Measurements from ENCODE around the gene TMEM117.

The TMEM117 gene

GRCh38 chr12:44126806-44127205 is 290.9 kb downstream of the TMEM117 start:
- Histone ChIP-seq H3K36me3 (replicated peaks in 1 of 2; ENCODE audit: control insufficient read depth in 2 of 2, insufficient read depth in 2 of 2, low read length in 2 of 2) (no peaks in the 10 kb centered on the region), H3K27ac (replicated peaks; ENCODE audit: low read length) (no peak overlapping the region), H4K91ac (ENCODE audit: low read depth, low read length, poor library complexity) (no peak overlapping the region), H2BK15ac (ENCODE audit: low read length) (no peak overlapping the region), H3K14ac (ENCODE audit: low read length) (no peak overlapping the region), H2AK5ac (ENCODE audit: low read depth, low read length) (no peak overlapping the region), H3K27me3 (ENCODE audit: control insufficient read depth in 3 of 3, insufficient read depth in 3 of 3, low read depth in 1 of 3, low read length in 3 of 3) (no peaks in the 10 kb centered on the region), H3K23ac (ENCODE audit: low read depth, low read length, poor library complexity) (no peak overlapping the region), H3K4ac (ENCODE audit: low read length) (no peak overlapping the region), H2BK120ac (ENCODE audit: low read depth, low read length) (no peak overlapping the region), H3K4me2 (ENCODE audit: insufficient read depth, low read length, poor library complexity, severe bottlenecking) (no peak overlapping the region), H2BK5ac (ENCODE audit: low read length) (no peak overlapping the region), H3K79me1 (ENCODE audit: low read depth, low read length) (no peaks in the 10 kb centered on the region), H3K18ac (ENCODE audit: low read length) (no peak overlapping the region), H3K9ac (ENCODE audit: low read depth, low read length, poor library complexity) (no peak overlapping the region), H2BK12ac (ENCODE audit: low read length) (no peak overlapping the region), H3K4me1 (ENCODE audit: control insufficient read depth in 2 of 2, insufficient read depth in 1 of 2, low read depth in 1 of 2, low read length in 2 of 2) (peaks cover 7 to 29% of the 10 kb centered on the region in 2 donors), H3K4me3 (ENCODE audit: low read length in 2 of 2) (no peak overlapping the region), H2AFZ (ENCODE audit: low read length) (no peak overlapping the region), H4K8ac (ENCODE audit: low read depth, low read length) (no peak overlapping the region), H3K9me3 (replicated peaks in 1 of 2; ENCODE audit: control insufficient read depth in 2 of 2, insufficient read depth in 1 of 2, low read depth in 1 of 2, low read length in 2 of 2) (no peaks in the 10 kb centered on the region)
- no peak for DNase-seq (ENCODE audit: low spot score)
- WGBS, 2 donors (ENCODE audit: extremely low coverage in 2 of 2, insufficient read length in 2 of 2, insufficient replicate concordance in 1 of 2) = no CpG with 5 or more reads among the region's 1 CpG

DNA sequence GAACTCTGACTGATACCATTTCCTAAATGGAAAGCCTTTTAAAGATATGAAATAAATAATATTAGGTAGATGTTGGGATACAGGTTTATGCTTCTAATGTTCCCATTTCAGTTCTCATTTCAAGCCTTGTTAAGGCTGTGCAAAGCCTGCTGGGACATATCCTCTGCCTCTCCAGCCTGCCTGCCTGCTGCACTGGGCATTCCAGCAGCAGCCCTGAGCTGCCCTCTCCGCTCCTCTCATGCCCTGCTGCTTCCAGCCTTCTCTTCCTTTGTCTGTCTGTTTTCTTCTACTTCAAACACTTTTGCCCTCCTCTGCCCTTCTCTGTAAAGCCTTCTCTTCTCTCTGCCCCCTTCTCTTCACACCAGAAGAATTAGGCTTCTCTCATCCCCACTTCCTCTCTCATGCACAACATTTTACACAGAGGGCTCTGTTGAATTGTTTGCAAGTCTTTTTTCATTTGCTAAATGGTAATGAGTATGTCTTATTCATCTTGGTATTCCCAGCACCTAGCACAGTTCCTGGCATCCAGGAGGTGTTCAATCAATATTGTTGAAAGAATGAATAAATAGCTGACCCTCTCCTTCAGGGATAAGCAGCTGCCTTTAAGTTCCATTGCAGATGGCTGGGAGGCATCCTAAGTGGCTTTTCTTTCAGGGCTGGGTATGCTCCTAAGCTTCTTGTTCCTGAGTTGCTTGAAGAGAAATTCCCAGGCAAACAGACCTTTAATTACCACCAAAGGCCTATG is 292.3 kb downstream of the TMEM117 start:
- Histone ChIP-seq H3K23ac (ENCODE audit: low read depth, low read length, poor library complexity) (no peak overlapping the region), H3K18ac (ENCODE audit: low read length) (no peak overlapping the region), H3K4me1 (ENCODE audit: control insufficient read depth in 2 of 2, insufficient read depth in 1 of 2, low read depth in 1 of 2, low read length in 2 of 2) (peaks cover 7 to 29% of the 10 kb centered on the region in 2 donors), H2BK120ac (ENCODE audit: low read depth, low read length) (no peak overlapping the region), H3K4ac (ENCODE audit: low read length) (no peak overlapping the region), H2AK5ac (ENCODE audit: low read depth, low read length) (no peak overlapping the region), H3K79me1 (ENCODE audit: low read depth, low read length) (no peaks in the 10 kb centered on the region), H3K27me3 (ENCODE audit: control insufficient read depth in 3 of 3, insufficient read depth in 3 of 3, low read depth in 1 of 3, low read length in 3 of 3) (no peaks in the 10 kb centered on the region), H4K91ac (ENCODE audit: low read depth, low read length, poor library complexity) (no peak overlapping the region), H2BK15ac (ENCODE audit: low read length) (no peak overlapping the region), H2AFZ (ENCODE audit: low read length) (peak overlapping the region; percentile 9), H4K8ac (ENCODE audit: low read depth, low read length) (no peak overlapping the region), H3K4me2 (ENCODE audit: insufficient read depth, low read length, poor library complexity, severe bottlenecking) (no peak overlapping the region), H3K4me3 (ENCODE audit: low read length in 2 of 2) (no peak overlapping the region), H3K9me3 (replicated peaks in 1 of 2; ENCODE audit: control insufficient read depth in 2 of 2, insufficient read depth in 1 of 2, low read depth in 1 of 2, low read length in 2 of 2) (no peaks in the 10 kb centered on the region), H3K14ac (ENCODE audit: low read length) (no peak overlapping the region), H2BK5ac (ENCODE audit: low read length) (no peak overlapping the region), H3K9ac (ENCODE audit: low read depth, low read length, poor library complexity) (no peak overlapping the region), H3K27ac (replicated peaks; ENCODE audit: low read length) (peak overlapping the region; percentile 79), H3K36me3 (replicated peaks in 1 of 2; ENCODE audit: control insufficient read depth in 2 of 2, insufficient read depth in 2 of 2, low read length in 2 of 2) (no peaks in the 10 kb centered on the region), H2BK12ac (ENCODE audit: low read length) (no peak overlapping the region)
- peak; percentile 26 for DNase-seq (ENCODE audit: low spot score)
- no CpG with 5 or more reads among the region's 1 CpG for WGBS, 2 donors (ENCODE audit: extremely low coverage in 2 of 2, insufficient read length in 2 of 2, insufficient replicate concordance in 1 of 2)

- Histone ChIP-seq H3K23ac (ENCODE audit: low read depth, low read length, poor library complexity) (no peak overlapping the region), H3K4me3 (ENCODE audit: low read length in 2 of 2) (no peak overlapping the region), H3K4me1 (ENCODE audit: control insufficient read depth in 2 of 2, insufficient read depth in 1 of 2, low read depth in 1 of 2, low read length in 2 of 2) (peaks cover 0 to 2% of the 10 kb centered on the region in 2 donors), H3K9ac (ENCODE audit: low read depth, low read length, poor library complexity) (no peak overlapping the region), H4K91ac (ENCODE audit: low read depth, low read length, poor library complexity) (no peak overlapping the region), H3K9me3 (replicated peaks in 1 of 2; ENCODE audit: control insufficient read depth in 2 of 2, insufficient read depth in 1 of 2, low read depth in 1 of 2, low read length in 2 of 2) (peaks cover 0 to 9% of the 10 kb centered on the region in 2 donors), H2BK120ac (ENCODE audit: low read depth, low read length) (no peak overlapping the region), H2BK12ac (ENCODE audit: low read length) (no peak overlapping the region), H2AFZ (ENCODE audit: low read length) (peak overlapping the region; percentile 30), H3K27ac (replicated peaks; ENCODE audit: low read length) (no peak overlapping the region), H2BK15ac (ENCODE audit: low read length) (no peak overlapping the region), H2BK5ac (ENCODE audit: low read length) (no peak overlapping the region), H3K18ac (ENCODE audit: low read length) (no peak overlapping the region), H3K4ac (ENCODE audit: low read length) (no peak overlapping the region), H2AK5ac (ENCODE audit: low read depth, low read length) (no peak overlapping the region), H3K36me3 (replicated peaks in 1 of 2; ENCODE audit: control insufficient read depth in 2 of 2, insufficient read depth in 2 of 2, low read length in 2 of 2) (no peaks in the 10 kb centered on the region), H4K8ac (ENCODE audit: low read depth, low read length) (no peak overlapping the region), H3K4me2 (ENCODE audit: insufficient read depth, low read length, poor library complexity, severe bottlenecking) (no peak overlapping the region), H3K14ac (ENCODE audit: low read length) (no peak overlapping the region), H3K79me1 (ENCODE audit: low read depth, low read length) (no peaks in the 10 kb centered on the region), H3K27me3 (ENCODE audit: control insufficient read depth in 3 of 3, insufficient read depth in 3 of 3, low read depth in 1 of 3, low read length in 3 of 3) (no peaks in the 10 kb centered on the region)
- no CpG with 5 or more reads among the region's 3 CpGs for WGBS, 2 donors (ENCODE audit: extremely low coverage in 2 of 2, insufficient read length in 2 of 2, insufficient replicate concordance in 1 of 2)
- DNase-seq (ENCODE audit: low spot score) = no peak
Observed at GRCh38 chr12:44143175-44143574, 307.3 kb downstream of the TMEM117 start.

- Histone ChIP-seq H2AK5ac (ENCODE audit: low read depth, low read length) (no peak overlapping the region), H3K79me1 (ENCODE audit: low read depth, low read length) (no peaks in the 10 kb centered on the region), H3K27me3 (ENCODE audit: control insufficient read depth in 3 of 3, insufficient read depth in 3 of 3, low read depth in 1 of 3, low read length in 3 of 3) (no peaks in the 10 kb centered on the region), H3K27ac (replicated peaks; ENCODE audit: low read length) (no peak overlapping the region), H3K4me2 (ENCODE audit: insufficient read depth, low read length, poor library complexity, severe bottlenecking) (no peak overlapping the region), H4K91ac (ENCODE audit: low read depth, low read length, poor library complexity) (no peak overlapping the region), H2BK12ac (ENCODE audit: low read length) (no peak overlapping the region), H3K4me1 (ENCODE audit: control insufficient read depth in 2 of 2, insufficient read depth in 1 of 2, low read depth in 1 of 2, low read length in 2 of 2) (peaks cover 0 to 2% of the 10 kb centered on the region in 2 donors), H3K36me3 (replicated peaks in 1 of 2; ENCODE audit: control insufficient read depth in 2 of 2, insufficient read depth in 2 of 2, low read length in 2 of 2) (no peaks in the 10 kb centered on the region), H3K4ac (ENCODE audit: low read length) (no peak overlapping the region), H3K18ac (ENCODE audit: low read length) (no peak overlapping the region), H4K8ac (ENCODE audit: low read depth, low read length) (no peak overlapping the region), H3K9ac (ENCODE audit: low read depth, low read length, poor library complexity) (no peak overlapping the region), H3K4me3 (ENCODE audit: low read length in 2 of 2) (no peak overlapping the region), H2BK5ac (ENCODE audit: low read length) (no peak overlapping the region), H3K23ac (ENCODE audit: low read depth, low read length, poor library complexity) (no peak overlapping the region), H3K9me3 (replicated peaks in 1 of 2; ENCODE audit: control insufficient read depth in 2 of 2, insufficient read depth in 1 of 2, low read depth in 1 of 2, low read length in 2 of 2) (no peaks in the 10 kb centered on the region), H3K14ac (ENCODE audit: low read length) (no peak overlapping the region), H2AFZ (ENCODE audit: low read length) (peak overlapping the region; percentile 1), H2BK15ac (ENCODE audit: low read length) (no peak overlapping the region), H2BK120ac (ENCODE audit: low read depth, low read length) (no peak overlapping the region)
- DNase-seq (ENCODE audit: low spot score) = no peak
- WGBS, 2 donors (ENCODE audit: extremely low coverage in 2 of 2, insufficient read length in 2 of 2, insufficient replicate concordance in 1 of 2) = no CpG with 5 or more reads among the region's 2 CpGs
Observed at GRCh38 chr12:44148936-44149335, 313.1 kb downstream of the TMEM117 start.
